GM12872 (cell line): ENCODE data around the gene EVI5L.

Source experiments
- CTCF ChIP-seq: IDR thresholded peaks from 3 replicates; pipeline ENCODE4 v1.5.1; 2011; ENCODE audit warnings: low read depth, mild to moderate bottlenecking, low read length, moderate library complexity; ENCODE audit not compliant: insufficient read depth

The EVI5L gene

GRCh38 chr19:7869910-7870511, 40.0 kb downstream of the EVI5L start:
- no peak for TF ChIP-seq CTCF

GRCh38 chr19:7870571-7871436, 40.8 kb downstream of the EVI5L start:
- TF ChIP-seq CTCF = no peak

GRCh38 chr19:7871437-7872305, 41.7 kb downstream of the EVI5L start:
- TF ChIP-seq CTCF = no peak

GRCh38 chr19:7872306-7873204, 42.5 kb downstream of the EVI5L start:
- TF ChIP-seq CTCF = no peak

GRCh38 chr19:7873304-7874075, 43.5 kb downstream of the EVI5L start:
- TF ChIP-seq CTCF = no peak

- no peak for TF ChIP-seq CTCF
Observed at GRCh38 chr19:7874076-7874896, 44.3 kb downstream of the EVI5L start, which contains the start of gene PRR36. TSS of gene PRR36 (minus strand) at chr19:7874390. CDS start at chr19:7873689, 701 bp downstream.
